Renal pelvis (tissue), 4 donors: ENCODE measurements around the gene COL27A1. TPM values are rescaled to one million over a fixed set of nuclear protein-coding genes. Genes with fewer than 3 reads are reported as not detected.

Source experiments
- DNase-seq: peaks from one replicate; pipeline ENCODE4 v3.0.0-alpha.2; 2013
- polyA plus RNA-seq, 3 donors: library from polyadenylated mRNA; unstranded; fragments of 120-200 nt; gene quantifications; one replicate each; pipeline ENCODE4 v1.2.1, GENCODE V29; 2013; ENCODE audit not compliant: insufficient read length in 3 of 3

Gene COL27A1
- polyA plus RNA-seq, 3 donors = 31.8 to 51.5 (median 43.2) TPM

DNA sequence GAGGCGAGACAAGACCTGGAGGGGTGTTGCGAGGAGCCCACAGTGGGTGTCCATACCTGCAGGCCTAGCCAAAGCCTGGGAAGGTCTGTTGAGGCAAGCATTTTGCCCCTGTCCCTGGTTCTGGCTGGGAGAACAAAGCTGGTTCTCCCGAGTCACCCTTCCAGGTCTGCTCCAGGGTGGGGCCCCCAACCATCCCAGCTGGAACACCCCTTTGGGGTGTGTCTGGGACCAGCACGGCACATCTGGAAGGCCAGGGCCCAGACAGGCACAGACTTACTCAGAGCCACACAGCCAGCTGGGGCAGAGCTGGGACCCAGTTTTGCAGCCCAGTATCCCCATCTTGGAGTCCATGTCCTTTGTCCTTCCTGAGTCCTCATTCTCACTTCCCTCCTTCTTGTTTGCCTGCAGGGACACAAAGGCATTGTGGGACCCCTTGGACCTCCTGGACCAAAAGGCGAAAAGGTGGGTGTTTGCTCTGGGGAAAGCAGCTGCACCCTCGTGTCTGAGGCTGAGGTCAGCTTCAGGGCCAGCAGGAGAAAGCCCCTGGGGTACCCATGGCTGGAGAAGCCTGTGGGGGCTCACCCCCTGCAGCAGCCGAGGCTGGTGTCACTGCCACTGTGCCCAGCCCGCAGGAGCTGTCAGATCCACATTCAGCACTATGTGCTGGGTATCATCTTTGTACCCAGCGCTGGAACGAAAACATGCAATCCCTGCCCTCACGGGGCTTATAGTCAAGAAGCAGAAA, 129.2 kb downstream of the COL27A1 start:
- no peak for DNase-seq

DNA sequence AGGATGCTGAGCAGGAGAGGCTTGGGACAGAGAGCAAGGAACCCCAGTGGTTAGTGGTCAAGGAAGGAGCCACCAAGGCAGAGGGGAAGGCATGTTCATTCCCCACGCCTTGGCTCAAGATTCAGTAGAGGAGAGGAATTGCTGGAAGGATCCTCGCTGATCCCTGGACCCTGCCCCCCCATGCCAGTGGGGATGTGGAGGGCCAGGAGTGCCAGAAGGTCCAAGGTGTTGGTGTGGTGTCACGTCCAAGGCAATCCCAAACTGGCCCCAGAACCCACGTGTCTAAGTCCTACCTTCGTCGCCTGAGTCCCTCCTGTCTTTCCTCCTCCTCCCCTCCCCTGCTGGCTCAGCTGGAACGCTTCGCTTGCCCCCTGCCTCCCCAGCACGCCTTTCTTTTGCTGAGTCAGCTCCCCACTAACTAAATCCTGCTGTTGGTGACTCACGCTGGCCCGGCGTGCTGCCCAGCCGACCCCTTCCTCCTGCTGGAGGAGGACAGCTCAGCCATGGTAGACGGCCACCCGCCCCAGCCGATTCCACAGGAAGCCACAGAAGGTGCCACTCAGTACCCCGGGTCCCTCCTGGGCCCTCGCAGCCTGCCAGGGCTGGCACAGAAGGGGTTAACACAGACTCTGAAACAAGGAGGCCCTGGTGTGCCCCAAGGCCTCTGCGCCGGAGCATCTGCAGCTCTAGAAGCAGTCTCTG, 130.0 kb downstream of the COL27A1 start:
- peak; percentile 75 for DNase-seq

DNA sequence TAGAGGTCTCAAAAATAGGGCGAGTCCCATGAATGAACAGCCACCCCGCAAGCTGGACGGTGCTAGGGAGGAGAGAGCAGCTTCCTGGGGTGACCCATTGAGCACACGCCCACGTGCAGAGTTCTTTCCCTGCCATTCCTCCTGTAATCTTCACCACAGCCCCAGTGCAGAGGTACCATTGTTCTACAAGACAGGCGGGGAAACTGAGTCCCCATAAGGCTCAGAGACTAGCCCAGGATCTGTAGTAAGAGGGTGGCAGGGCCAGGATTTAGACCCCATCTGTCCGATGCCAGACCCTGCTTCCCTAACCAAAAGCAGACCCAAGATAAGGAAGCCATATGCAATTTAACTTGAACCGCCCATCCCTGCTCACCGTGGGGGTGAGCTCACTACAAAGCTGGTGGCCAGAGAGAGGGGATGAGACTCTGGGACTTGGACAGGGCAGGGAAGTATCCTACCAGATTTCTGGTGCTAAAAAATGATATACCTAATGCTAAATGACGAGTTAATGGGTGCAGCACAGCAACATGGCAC, 130.9 kb downstream of the COL27A1 start:
- DNase-seq = no peak

DNA sequence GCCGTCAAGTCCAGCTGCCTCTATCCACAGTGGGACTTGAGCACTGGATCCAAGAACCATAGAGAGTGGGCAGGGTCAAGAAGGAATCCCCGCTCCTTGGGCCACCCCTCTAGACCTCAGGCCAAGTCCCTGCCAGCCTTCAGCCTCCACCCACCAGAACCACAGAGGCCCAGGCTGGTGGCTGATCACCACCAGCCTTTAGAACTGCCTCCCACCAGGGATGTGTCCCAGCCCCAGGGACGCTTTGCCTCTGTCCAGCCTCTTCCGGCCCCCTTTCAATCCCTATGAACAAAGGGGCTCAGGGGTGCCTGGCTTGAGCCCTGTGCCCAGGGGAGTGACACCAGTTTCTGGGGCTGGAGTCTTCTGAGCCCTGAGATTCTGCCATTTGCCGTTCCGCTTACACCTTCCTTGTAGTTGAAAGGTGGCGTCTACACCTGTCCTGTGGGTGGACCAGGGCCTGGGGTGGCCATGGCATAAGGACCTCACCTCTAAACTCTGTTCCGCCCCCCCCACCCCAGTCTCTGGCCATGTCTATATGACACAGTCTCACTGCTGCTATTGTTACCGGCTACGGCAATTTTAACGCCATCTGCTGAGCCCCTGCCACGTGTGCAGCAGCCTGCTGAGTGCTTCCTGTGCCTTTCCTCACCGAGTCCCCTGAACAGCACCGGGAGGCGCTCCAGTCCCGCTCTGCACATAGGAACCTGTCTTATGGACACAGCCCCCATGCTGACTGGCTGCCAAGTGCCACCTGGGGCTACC, 131.8 kb downstream of the COL27A1 start:
- DNase-seq = no peak

DNA sequence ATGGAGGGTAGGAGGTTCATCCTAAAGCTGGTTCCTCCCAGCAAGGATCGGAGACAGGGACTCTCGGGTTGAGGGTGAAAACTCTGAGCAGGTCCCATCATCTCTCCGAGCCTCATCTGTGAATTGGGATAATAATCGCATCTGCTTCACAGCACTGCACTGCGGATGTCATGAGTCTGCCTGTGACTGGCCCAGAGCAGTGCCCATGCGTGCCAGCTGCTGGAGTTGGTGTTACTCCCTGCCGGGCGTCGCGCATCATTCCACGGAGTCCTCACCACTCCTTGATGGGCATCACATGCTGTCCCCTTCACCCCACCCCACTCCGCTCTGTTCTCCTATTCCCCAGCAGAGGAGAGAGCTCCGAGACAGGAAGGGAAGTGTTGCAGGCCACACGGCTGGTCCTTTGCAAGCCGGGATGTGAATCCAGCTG, 132.4 kb downstream of the COL27A1 start:
- no peak for DNase-seq

DNA sequence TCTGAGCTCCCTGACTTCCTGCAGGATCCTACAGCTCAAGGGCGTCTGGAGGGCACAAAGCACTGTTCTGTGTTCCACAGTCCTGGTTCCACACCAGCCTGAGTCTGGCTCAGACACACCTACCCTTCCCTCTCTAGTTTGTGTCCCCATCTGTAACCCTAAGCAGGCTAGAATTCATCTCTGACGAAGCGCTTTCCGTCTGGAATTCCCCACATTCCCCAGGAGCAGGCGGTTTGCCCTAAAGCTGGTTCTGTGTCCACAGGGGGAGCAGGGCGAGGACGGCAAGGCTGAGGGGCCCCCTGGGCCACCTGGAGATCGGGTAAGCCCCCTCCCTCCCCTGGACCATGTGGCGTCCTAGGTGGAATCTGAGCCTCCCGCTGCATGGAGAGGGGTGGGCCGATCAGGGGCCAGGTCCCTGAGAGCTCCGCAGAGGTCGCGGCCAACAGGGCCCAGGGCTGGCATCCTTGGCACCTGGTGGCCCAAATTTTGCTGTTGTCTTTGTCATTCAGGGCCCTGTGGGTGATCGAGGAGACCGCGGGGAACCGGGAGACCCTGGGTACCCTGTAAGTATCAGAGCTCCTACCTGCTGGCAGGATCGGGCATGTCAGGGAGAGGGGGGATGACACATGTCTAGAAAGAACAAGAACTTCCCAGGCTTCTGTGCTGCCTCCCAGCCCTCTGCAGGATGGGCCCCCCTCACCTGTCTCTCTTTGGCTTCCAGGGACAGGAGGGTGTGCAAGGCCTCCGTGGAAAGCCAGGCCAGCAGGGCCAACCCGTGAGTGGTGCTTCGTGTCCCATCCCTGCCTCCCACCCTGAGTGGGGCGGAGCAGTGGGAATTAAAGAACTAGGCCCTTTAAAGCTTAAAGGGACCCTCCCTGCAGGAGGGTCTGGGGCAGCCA, 133.1 kb downstream of the COL27A1 start:
- peak; percentile 51 for DNase-seq

DNA sequence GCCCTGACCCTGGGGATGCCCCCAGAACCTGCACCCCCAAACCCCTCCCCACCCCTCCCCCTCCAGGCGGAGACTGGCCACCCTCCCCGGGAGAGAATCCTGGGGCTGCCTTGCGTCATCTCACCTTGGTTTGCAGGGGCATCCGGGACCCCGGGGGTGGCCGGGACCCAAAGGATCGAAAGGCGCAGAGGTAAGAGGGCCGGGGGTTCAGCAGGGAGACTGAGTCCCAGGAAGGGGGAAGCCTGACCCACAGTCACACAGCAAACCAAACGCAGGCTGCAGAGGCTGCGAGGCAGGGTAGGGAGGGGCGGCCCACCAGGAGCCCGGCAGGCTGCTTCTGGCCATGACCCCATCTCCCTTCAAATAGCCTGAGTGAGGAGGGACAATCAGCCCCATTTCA, 133.8 kb downstream of the COL27A1 start:
- no peak for DNase-seq

DNA sequence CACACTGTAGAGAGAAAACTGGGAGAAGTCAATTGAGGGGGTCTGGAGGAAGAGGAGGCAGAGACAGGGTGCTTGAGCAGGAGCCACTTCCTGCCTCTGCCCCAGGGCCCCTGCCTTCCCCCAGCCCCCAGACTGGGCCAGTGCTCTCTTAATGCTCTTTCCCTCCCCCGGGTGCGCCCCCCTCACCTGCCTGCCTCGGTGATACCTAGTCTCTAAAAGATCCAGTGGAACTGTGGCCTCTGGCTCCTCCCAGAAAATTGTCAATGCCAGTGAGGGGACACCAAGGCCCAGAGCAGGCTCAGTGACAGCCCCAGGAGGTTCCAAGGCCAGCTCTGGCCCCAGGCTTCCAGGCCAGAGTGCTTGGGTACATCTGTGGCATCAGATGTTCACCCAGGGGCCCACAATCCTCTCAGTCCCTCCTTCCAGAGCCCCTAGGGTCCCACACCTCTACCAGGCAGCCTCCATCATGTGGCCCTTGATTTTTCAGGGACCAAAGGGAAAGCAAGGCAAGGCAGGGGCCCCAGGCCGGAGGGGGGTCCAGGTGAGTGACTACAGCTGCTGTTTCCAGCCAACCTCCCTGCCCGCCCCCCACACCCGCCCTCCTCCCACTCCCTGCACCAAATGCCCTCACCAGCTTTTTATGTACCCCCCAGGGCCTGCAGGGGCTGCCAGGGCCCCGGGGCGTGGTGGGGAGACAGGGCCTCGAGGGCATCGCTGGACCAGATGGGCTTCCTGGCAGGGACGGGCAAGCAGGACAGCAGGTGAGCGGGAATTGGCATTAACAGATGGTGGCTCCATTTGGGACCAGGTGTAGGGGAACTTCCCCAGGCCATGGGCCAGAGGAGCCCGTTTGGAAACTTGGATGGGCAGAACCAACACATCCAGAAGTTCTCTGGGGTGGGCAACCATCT, 134.5 kb downstream of the COL27A1 start:
- no peak for DNase-seq

DNA sequence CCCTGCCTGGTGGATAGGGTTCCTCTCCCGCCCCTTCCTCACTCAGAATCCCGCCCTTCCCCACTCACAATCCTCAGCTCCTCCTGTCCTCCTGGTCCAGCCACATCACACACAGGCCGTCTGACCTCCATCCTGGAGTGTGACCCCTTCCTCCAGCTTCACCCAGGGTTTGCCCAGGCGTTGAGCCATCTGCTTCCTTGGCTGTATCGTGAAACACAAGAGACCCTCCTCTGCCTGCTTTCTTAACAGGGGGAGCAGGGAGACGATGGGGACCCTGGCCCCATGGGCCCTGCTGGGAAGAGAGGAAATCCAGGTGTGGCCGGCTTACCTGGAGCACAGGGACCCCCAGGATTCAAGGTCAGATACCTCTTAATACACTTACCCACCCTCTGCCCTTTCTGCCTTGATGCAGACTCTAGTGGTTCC, 135.2 kb downstream of the COL27A1 start:
- DNase-seq = no peak

DNA sequence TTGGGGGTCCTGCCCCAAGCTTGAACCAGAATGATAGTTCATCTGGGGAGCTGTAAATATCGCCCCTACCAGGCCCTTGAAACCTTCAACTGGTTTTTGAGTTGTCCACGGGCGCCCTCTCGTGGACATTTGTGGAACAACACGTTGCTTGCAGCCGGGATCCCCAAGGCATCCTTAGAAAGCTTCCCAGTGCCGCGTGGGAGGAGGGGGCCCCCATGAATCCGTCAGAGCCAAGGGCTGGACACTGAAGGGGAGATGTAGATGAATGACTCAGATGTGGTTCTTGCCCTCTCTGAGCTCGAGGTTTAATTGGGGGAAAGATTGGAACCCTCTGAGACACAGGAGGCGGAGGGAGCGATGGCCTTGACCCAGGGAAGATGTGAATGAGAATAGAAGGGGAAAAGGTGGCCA, 135.7 kb downstream of the COL27A1 start:
- peak; percentile 45 for DNase-seq

DNA sequence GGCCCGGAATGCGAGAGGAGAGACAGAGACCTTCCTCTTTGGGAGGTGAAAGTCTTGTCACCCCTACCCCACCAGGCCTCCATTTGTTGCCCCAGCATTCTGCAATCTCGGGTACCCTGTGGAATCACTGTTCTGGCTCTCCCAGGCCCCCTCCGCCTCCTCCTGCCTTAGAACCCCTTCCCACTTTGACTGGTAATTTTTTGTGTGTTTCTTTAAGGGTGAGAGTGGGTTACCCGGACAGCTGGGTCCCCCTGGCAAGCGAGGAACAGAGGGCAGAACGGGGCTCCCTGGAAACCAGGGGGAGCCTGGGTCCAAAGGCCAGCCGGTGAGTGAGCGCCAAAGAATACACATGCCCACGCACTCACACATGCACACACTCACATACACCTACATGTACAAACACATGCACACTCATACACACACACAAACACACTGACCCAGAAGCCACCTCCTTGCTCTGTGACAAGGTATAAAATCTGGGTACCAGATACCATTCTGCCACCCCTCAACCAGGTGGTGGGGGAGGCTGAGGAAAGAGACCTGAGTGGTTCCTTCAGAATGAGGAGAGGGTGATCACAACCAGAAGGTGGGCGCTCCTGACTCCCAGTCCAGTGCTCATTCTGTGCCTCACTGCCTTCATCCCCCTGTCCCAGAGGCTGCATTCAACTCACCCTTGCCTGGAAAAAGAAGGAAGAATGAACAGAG, 136.7 kb downstream of the COL27A1 start:
- DNase-seq = no peak

DNA sequence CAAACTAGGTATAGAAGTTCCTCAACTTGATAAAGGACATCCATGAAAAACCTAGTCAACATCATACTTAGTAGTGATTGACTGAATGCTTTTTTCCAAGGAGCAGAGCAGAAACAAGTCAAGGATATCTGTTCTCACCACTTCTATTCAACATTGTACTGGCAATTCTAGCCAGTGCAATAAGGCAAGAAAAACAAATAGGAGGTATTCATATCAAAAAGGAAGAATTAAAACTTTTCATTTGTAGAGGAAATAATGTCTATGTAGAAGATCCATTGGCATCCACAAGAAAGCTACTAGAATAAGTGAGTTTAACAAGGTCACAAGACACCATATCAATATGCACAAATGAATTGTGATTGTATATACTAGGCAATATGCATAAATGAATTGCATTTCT, 139.3 kb downstream of the COL27A1 start:
- no peak for DNase-seq

DNA sequence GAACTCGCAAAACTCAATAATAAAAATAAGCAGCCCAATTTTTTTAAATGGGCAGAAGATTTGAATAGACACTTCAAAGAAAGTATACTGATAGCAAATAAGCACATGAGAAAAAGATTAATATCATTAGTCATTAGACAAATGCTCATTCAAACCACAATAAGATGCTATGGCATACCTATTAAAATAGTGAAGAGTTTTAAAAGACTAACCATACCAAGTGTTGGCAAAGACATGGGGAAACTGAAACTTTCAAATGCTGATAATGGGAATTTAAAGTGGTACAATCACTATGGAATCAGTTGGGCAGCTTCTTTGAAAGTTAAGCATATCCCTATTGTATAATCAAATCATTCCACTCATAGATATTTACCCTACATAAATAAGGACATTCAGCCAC, 141.0 kb downstream of the COL27A1 start:
- no peak for DNase-seq

DNA sequence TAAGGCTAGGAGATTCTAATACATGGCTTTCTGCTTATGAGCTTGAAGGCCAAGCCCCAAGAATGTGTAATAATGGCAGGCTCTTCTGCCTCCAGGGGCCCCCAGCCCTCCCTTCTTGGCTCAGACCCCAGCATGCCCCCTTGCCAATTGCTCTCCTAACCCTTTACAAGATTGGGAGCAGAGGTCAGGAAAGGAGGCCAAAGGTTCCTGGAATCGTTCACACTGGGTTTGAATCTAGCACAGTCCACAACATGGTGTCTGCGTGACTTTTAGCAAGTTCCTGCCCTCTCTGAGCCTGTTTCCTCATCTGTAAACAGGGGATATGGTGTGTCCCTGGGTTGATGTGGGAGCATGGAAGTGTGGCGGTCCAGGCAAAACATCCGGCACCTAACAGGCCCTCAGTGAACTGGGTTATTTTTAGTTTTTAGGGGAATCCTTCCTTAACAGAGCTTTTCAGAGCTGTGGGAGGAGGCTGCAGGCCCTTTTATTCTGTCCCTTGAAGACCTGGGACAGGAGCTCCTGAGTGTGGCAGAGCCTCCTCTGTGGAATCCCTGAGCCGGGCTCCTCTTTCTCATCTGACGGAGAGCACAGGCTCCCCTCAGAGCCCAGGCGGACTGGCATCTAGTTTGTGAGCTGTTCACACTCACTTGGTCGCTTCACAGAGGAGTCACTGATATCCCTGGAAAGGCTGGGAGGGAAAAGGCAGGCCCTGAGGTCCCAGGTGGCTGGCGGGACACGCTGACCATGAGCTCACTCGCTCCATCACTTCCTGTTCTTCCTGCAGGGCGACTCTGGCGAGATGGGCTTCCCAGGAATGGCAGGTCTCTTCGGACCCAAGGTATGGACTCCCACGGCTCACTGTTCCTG, 144.2 kb downstream of the COL27A1 start:
- no peak for DNase-seq

DNA sequence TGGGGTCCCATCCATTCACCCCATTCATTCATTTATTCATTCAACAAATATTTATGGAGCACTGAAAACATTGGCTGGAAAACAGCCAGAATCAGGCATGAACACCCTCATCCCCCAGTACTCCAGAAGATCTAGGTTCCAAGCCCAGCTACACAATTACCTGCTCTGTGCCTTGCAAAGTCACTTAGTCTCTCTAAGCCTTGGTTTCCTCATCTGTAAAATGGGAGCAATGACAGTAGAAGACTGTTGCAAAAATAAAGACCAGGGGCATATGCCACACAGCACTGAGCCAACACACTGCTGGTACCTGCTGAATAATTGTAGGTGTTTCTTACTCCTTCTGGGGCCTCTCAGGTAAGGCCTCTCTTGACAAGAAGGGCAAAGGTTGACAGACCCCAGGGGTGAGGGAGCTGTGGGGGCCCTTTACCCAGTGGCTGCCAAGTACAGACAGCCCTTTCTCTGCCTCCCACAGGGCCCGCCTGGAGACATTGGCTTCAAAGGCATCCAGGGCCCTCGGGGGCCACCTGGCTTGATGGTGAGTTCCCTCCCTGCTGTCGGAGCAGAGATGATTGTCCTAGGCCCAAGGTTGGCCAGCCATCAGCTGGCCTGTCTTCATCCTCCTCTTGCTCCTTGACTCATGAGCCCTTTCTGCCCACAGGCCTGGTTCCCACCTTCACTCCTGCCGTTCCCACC, 145.0 kb downstream of the COL27A1 start:
- DNase-seq = no peak

DNA sequence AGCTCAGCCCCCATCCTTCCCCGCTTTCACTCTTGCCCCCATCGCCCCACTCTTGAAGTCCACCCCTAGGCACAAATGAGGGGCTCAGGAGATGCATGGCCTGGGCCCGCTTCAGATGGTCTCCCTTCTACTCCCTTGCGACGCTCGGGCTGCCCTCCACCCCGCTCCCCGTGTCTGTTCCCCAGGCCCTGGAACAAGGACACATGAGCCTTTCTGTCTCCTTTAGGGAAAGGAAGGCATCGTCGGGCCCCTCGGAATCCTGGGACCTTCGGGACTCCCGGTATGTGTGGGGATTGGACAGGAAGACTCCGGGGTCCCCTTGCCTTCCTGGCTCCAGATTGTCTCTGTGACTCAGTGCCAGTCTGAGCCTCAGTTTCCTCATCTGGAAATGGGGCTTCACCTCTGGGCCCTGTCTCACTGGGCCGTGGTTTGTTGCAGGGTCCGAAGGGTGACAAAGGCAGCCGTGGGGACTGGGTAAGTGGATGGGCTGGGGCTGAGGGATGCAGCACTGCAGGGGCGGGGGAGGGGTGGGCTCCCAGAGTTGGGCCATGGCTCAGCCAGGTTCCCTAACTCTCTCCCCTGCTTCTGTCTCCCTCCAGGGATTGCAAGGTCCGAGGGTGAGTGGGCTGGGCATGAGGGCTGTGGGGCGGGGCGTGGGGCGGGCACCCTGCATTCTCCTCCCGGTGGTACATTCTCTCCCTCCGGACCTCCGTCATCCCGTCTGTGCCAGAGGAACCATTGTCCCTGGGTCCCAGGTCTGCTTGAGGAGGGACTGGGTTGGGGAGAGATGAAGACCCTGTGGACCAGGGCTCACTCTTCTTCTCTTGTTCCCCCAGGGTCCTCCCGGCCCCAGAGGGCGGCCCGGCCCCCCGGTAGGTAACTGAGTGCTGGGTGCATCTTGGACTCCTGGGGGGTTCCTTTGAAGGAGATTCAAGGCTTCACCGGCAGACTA, 145.8 kb downstream of the COL27A1 start:
- DNase-seq = no peak
